GM23248 (cell line): ENCODE data around the gene MTERF4. TPM values are rescaled to one million over a fixed set of nuclear protein-coding genes. Genes with fewer than 3 reads are reported as not detected.

ENCODE experiments used
- DNase-seq: peaks from one replicate; pipeline ENCODE4 v3.0.0-alpha.2; 2015
- H2AFZ ChIP-seq: fragments of 200-600 bp; sonication (generic); 2 replicates; pipeline ENCODE4 v1.6.1; 2016; ENCODE audit warnings: antibody characterized with exemption
- H3F3A ChIP-seq: fragments of 200-600 bp; sonication (generic); 2 replicates; pipeline ENCODE4 v1.6.1; 2016; ENCODE audit warnings: mild to moderate bottlenecking, antibody characterized with exemption, mixed run types; ENCODE audit not compliant: insufficient read depth
- H3K27ac ChIP-seq: fragments of 200-600 bp; sonication (generic); 2 replicates; pipeline ENCODE4 v1.5.1; 2016; ENCODE audit warnings: mild to moderate bottlenecking
- H3K27me3 ChIP-seq: fragments of 200-600 bp; sonication (generic); replicated peaks from 2 replicates; pipeline ENCODE4 v1.6.1; 2016; ENCODE audit warnings: mild to moderate bottlenecking; ENCODE audit not compliant: insufficient read depth
- H3K36me3 ChIP-seq: fragments of 200-600 bp; sonication (generic); 2 replicates; pipeline ENCODE4 v1.6.1; 2016; ENCODE audit warnings: low read depth, mild to moderate bottlenecking
- H3K4me1 ChIP-seq: fragments of 200-600 bp; sonication (generic); 2 replicates; pipeline ENCODE4 v1.6.1; 2016; ENCODE audit warnings: mild to moderate bottlenecking; ENCODE audit not compliant: insufficient read depth
- H3K4me2 ChIP-seq: fragments of 200-600 bp; sonication (generic); one replicate; pipeline ENCODE4 v1.6.1; 2016; ENCODE audit warnings: mild to moderate bottlenecking; ENCODE audit not compliant: unreplicated experiment
- H3K4me3 ChIP-seq: fragments of 200-600 bp; sonication (generic); 2 replicates; pipeline ENCODE4 v1.5.1; 2016; ENCODE audit warnings: mild to moderate bottlenecking
- H3K79me2 ChIP-seq: fragments of 200-600 bp; sonication (generic); 2 replicates; pipeline ENCODE4 v1.6.1; 2016; ENCODE audit warnings: mild to moderate bottlenecking; ENCODE audit not compliant: insufficient read depth
- H3K9ac ChIP-seq: fragments of 200-600 bp; sonication (generic); 2 replicates; pipeline ENCODE4 v1.6.1; 2016; ENCODE audit warnings: mild to moderate bottlenecking
- H3K9me2 ChIP-seq: fragments of 200-600 bp; sonication (generic); 2 replicates; pipeline ENCODE4 v1.6.1; 2016; ENCODE audit warnings: mixed run types, mild to moderate bottlenecking, moderate library complexity; ENCODE audit not compliant: insufficient read depth
- H3K9me3 ChIP-seq: fragments of 200-600 bp; sonication (generic); one replicate; pipeline ENCODE4 v1.6.1; 2017; ENCODE audit warnings: low read depth
- H4K20me1 ChIP-seq: fragments of 200-600 bp; sonication (generic); 2 replicates; pipeline ENCODE4 v1.6.0; 2016; ENCODE audit not compliant: insufficient read depth
- EZH2 ChIP-seq: fragments of 200-600 bp; sonication (generic); IDR thresholded peaks from 2 replicates; pipeline ENCODE4 v1.6.1; 2018; ENCODE audit warnings: antibody characterized with exemption, mild to moderate bottlenecking; ENCODE audit not compliant: insufficient read depth, poor library complexity, severe bottlenecking
- EZH2phosphoT487 ChIP-seq: fragments of 200-600 bp; sonication (generic); IDR thresholded peaks from 2 replicates; pipeline ENCODE4 v1.6.1; 2018; ENCODE audit warnings: antibody characterized with exemption, moderate library complexity, mild to moderate bottlenecking, low read depth; ENCODE audit not compliant: insufficient read depth
- WGBS, 2 experiments: methylation state at CpG; one replicate each; pipeline ENCODE4 v1.1.6; 2015 to 2017; ENCODE audit warnings: low lambda C conversion rate in 2 of 2, low coverage in 1 of 2; ENCODE audit errors: missing lambda C conversion rate in 2 of 2; 5-methylcytosine and 5-hydroxymethylcytosine counted together
- in situ Hi-C: fragments of 300-500 bp; cut with MboI; formaldehyde crosslinking; loops from 2 replicates; pipeline ENCODE4 v1.15.0; 2020
- polyA plus RNA-seq: library from polyadenylated mRNA; unstranded; fragments of >200 nt; fragmentation: Nextera tagmentation; extraction: Ambion mirVana; gene quantifications from 2 replicates; pipeline ENCODE4 v1.2.1, GENCODE V29; 2016
- total RNA-seq: library from RNA; depleted of rRNA; stranded (reverse); fragments of >200 nt; shearing (Covaris generic); gene quantifications from 2 replicates; pipeline ENCODE4 v1.2.3, GENCODE V29; 2014

Gene MTERF4
- total and polyA plus RNA-seq, 2 experiments from 2014 or later: 15.1 to 21.0 TPM

- Histone ChIP-seq H3K4me1 (no peaks in the 10 kb centered on the region), H3K4me2 (no peak overlapping the region), H3K27me3 (no peaks in the 10 kb centered on the region), H3K79me2 (no peaks in the 10 kb centered on the region), H3F3A (no peaks in the 10 kb centered on the region), H4K20me1 (no peaks in the 10 kb centered on the region), H3K9me3 (no peaks in the 10 kb centered on the region), H2AFZ (no peak overlapping the region), H3K27ac (no peak overlapping the region), H3K9ac (no peak overlapping the region), H3K36me3 (no peaks in the 10 kb centered on the region), H3K4me3 (no peak overlapping the region), H3K9me2 (no peaks in the 10 kb centered on the region)
- no peak for DNase-seq
- 62 to 63% methylated on average over 13 of the region's 13 CpGs for WGBS, 2 experiments
- TF ChIP-seq EZH2phosphoT487 (no peak), EZH2 (no peak)
- in situ Hi-C loops: no loop called here
Observed at GRCh38 chr2:241063093-241063551, 39.0 kb downstream of the MTERF4 start.

DNA sequence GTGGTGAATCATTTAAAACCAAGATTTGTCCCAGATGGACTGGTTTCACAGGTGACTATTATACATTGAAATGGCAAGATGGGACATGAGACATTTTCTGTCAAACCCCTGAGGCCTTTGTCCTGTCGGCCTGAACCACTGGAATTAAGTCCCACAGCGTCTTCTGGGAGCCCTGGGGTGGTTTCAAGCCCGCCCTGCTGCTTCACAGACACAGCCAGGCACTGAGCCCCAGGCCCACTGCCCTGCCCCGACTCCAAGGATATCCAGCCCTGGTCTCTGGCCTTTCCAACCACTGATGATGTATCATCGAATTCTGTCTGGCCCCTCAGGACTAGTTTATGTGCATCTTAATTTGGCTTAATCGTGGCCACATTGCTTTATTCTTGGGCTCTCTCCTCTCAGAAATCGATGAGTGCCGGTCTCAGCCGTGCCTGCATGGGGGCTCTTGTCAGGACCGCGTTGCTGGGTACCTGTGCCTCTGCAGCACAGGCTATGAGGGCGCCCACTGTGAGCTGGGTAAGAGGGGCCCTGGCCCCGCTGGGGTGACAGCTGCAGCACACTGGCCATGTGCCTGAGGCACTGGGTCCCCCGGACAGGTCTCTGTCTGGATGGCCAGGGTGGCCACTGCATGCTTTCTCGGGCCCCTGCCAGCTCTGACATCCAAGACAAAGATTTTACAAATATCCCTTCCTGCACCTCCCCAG lies 39.5 kb downstream of the MTERF4 start:
- H2AFZ ChIP-seq: no peak overlapping the region
- DNase-seq: no peak
- no peak overlapping the region for H3K4me2 ChIP-seq
- no peak overlapping the region for H3K27ac ChIP-seq
- H3K9me3 ChIP-seq: no peaks in the 10 kb centered on the region
- no peaks in the 10 kb centered on the region for H3K4me1 ChIP-seq
- WGBS, 2 experiments: 67 to 73% methylated on average over 15 of the region's 15 CpGs
- H3F3A ChIP-seq: no peaks in the 10 kb centered on the region
- no peaks in the 10 kb centered on the region for H3K79me2 ChIP-seq
- no peaks in the 10 kb centered on the region for H3K9me2 ChIP-seq
- no peak overlapping the region for H3K9ac ChIP-seq
- H3K4me3 ChIP-seq: no peak overlapping the region
- H4K20me1 ChIP-seq: no peaks in the 10 kb centered on the region
- TF ChIP-seq EZH2: no peak
- in situ Hi-C loops: no loop called here
- H3K27me3 ChIP-seq: no peaks in the 10 kb centered on the region
- H3K36me3 ChIP-seq: no peaks in the 10 kb centered on the region

- DNase-seq: peak; percentile 30
- Histone ChIP-seq H3K4me1 (no peaks in the 10 kb centered on the region), H3K9me2 (no peaks in the 10 kb centered on the region), H3F3A (no peaks in the 10 kb centered on the region), H4K20me1 (no peaks in the 10 kb centered on the region), H3K27me3 (no peaks in the 10 kb centered on the region), H3K9ac (no peak overlapping the region), H3K79me2 (no peaks in the 10 kb centered on the region), H2AFZ (no peak overlapping the region), H3K36me3 (no peaks in the 10 kb centered on the region), H3K27ac (no peak overlapping the region), H3K4me3 (no peak overlapping the region), H3K4me2 (no peak overlapping the region), H3K9me3 (no peaks in the 10 kb centered on the region)
- WGBS, 2 experiments: 88 to 90% methylated on average over 6 of the region's 6 CpGs
- TF ChIP-seq EZH2phosphoT487 (no peak), EZH2 (no peak)
- in situ Hi-C loops: no loop called here
Observed at GRCh38 chr2:241061275-241061674, 40.8 kb downstream of the MTERF4 start.

DNA sequence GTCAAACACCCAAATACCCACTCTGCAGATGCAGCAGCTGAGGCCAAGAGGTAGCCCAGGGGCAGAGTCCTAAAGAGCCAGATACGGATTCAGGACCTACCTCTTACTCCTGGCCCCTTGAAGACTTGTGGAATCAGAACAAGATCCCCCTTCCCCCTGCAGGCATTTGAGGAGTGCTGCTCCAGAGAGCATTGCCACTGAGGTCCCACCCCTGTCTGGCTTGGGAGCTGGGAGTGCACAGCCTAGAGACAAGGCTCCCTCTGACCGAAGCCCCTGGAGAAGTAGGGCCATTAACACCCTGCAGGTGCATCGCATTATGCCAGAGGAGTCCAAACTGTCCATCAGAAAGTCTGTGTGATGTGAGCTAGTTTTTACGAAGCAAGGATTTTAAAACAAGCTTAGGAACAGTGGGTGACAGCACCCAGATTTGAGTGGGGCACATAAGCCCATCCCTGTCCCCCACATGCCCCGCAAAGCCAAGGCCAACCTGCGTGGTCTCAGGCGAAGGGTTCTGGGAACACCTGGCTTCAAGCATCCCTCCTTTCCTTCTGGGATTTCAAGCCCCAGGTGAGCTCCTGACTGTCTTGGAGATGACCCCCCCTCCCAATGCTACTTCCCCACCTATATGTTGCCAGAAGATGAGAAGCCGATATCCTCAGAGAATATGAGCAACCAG lies 48.4 kb downstream of the MTERF4 start:
- Histone ChIP-seq H3K9ac (no peak overlapping the region), H4K20me1 (no peaks in the 10 kb centered on the region), H3K27me3 (no peaks in the 10 kb centered on the region), H3K4me1 (no peaks in the 10 kb centered on the region), H3K79me2 (no peaks in the 10 kb centered on the region), H3K9me2 (no peaks in the 10 kb centered on the region), H3K27ac (no peak overlapping the region), H3K4me2 (no peak overlapping the region), H3K36me3 (no peaks in the 10 kb centered on the region; the same call in 1 of the 2 replicates), H3K9me3 (no peaks in the 10 kb centered on the region), H3K4me3 (no peak overlapping the region), H3F3A (no peaks in the 10 kb centered on the region), H2AFZ (no peak overlapping the region)
- in situ Hi-C loops: no loop called here
- DNase-seq: no peak
- 91 to 92% methylated on average over 8 of the region's 8 CpGs for WGBS, 2 experiments
- TF ChIP-seq EZH2: no peak
- no peak for TF ChIP-seq EZH2phosphoT487
